Endothelial cell of umbilical vein (primary cell): ENCODE measurements around the gene BNIP2. TPM values are rescaled to one million over a fixed set of nuclear protein-coding genes. Genes with fewer than 3 reads are reported as not detected.

ENCODE experiments used
- BruUV-seq: library from RNA; stranded (reverse); fragments of 400-500 nt; replicated peaks from 2 replicates; lab custom pipeline; 2021; lab: Mats Ljungman, UMichigan
- CTCF ChIA-PET: fragments of 300-600, 350-600 bp; sonication (Branson Sonifier 250); formaldehyde crosslinking; loops from one replicate; lab custom pipeline; 2021; ENCODE audit warnings: antibody characterized with exemption, inconsistent platforms; lab: Charles Lee
- POLR2A ChIA-PET: fragments of 300-600, 350-600 bp; sonication (Branson Sonifier 250); formaldehyde crosslinking; loops from one replicate; lab custom pipeline; 2021; ENCODE audit warnings: antibody characterized with exemption, inconsistent platforms; lab: Charles Lee
- DNase-seq: peaks from one replicate; pipeline ENCODE4 v3.0.0-alpha.2; 2011; ENCODE audit warnings: low read depth, low spot score
- FAIRE-seq: peaks from 2 replicates; lab custom pipeline; 2011; peaks lifted over from hg19 to GRCh38; lab: Jason Lieb, UNC
- H2AFZ ChIP-seq: 2 replicates; pipeline ENCODE4 v1.6.0; 2012; ENCODE audit warnings: low read depth, low read length, control low read depth, inconsistent platforms
- H3K27ac ChIP-seq: 2 replicates; pipeline ENCODE4 v1.5.1; 2011; ENCODE audit warnings: low read depth, mild to moderate bottlenecking, control low read depth, low read length, moderate library complexity; ENCODE audit not compliant: insufficient read depth
- H3K27me3 ChIP-seq, 2 experiments: 2 replicates each; pipeline versions ENCODE4 v1.6.0 to v1.6.1; 2011; ENCODE audit warnings: low read length in 2 of 2, mixed read lengths in 1 of 2; ENCODE audit not compliant: control insufficient read depth in 2 of 2, insufficient read depth in 2 of 2
- H3K36me3 ChIP-seq, 2 experiments: 2 replicates in 1 of 2; 3 replicates in 1 of 2; pipeline ENCODE4 v1.5.1; 2011; ENCODE audit warnings: low read length in 2 of 2, mild to moderate bottlenecking in 1 of 2, moderate library complexity in 1 of 2; ENCODE audit not compliant: control insufficient read depth in 2 of 2, insufficient read depth in 2 of 2; ENCODE audit errors: extremely low read depth in 1 of 2
- H3K4me1 ChIP-seq: 3 replicates; pipeline ENCODE4 v1.5.1; 2011; ENCODE audit warnings: mild to moderate bottlenecking, low read length; ENCODE audit not compliant: control insufficient read depth, insufficient read depth; ENCODE audit errors: extremely low read depth
- H3K4me2 ChIP-seq: 2 replicates; pipeline ENCODE4 v1.6.1; 2011; ENCODE audit warnings: low read length, control low read depth, mixed read lengths; ENCODE audit not compliant: insufficient read depth
- H3K4me3 ChIP-seq, 3 experiments: fragments of 200-600 bp in 1 of 3; sonication (generic), shearing (Covaris generic) in 1 of 3; replicated peaks in 1 of 3; 2 replicates each; pipeline ENCODE4 v1.5.1; 2011 to 2016; ENCODE audit warnings: control low read depth in 3 of 3, low read length in 3 of 3, mild to moderate bottlenecking in 2 of 3, inconsistent platforms in 1 of 3, low read depth in 1 of 3, moderate library complexity in 1 of 3; ENCODE audit not compliant: insufficient read depth in 1 of 3
- H3K79me2 ChIP-seq: 2 replicates; pipeline ENCODE4 v1.6.0; 2012; ENCODE audit warnings: low read length, inconsistent platforms; ENCODE audit not compliant: control insufficient read depth, insufficient read depth
- H3K9ac ChIP-seq: replicated peaks from 2 replicates; pipeline ENCODE3; 2011; ENCODE audit warnings: low read length, control low read depth; ENCODE audit not compliant: insufficient read depth; ENCODE audit errors: extremely low read depth
- H3K9me1 ChIP-seq: replicated peaks from 3 replicates; pipeline ENCODE4 v1.6.0; 2011; ENCODE audit warnings: mild to moderate bottlenecking, low read length; ENCODE audit not compliant: control insufficient read depth, insufficient read depth; ENCODE audit errors: extremely low read depth
- H3K9me3 ChIP-seq: replicated peaks from 2 replicates; pipeline ENCODE4 v1.5.1; 2012; ENCODE audit warnings: low read length, inconsistent platforms; ENCODE audit not compliant: control insufficient read depth, insufficient read depth
- H4K20me1 ChIP-seq: replicated peaks from 2 replicates; pipeline ENCODE3; 2011; ENCODE audit warnings: mild to moderate bottlenecking, low read length; ENCODE audit not compliant: control insufficient read depth, insufficient read depth; ENCODE audit errors: extremely low read depth
- CTCF ChIP-seq, 2 donors: IDR thresholded peaks; 1 replicate in 1 of 2; 2 replicates in 1 of 2; pipeline ENCODE4 v1.5.1; 2011; ENCODE audit warnings: low read length in 2 of 2, mild to moderate bottlenecking in 2 of 2, moderate library complexity in 2 of 2, control low read depth in 1 of 2, inconsistent platforms in 1 of 2, low read depth in 1 of 2; ENCODE audit not compliant: insufficient read depth in 1 of 2; ENCODE audit errors: extremely low read depth in 1 of 2
- EZH2 ChIP-seq: IDR thresholded peaks from 2 replicates; pipeline ENCODE4 v1.6.1; 2012; ENCODE audit warnings: borderline replicate concordance, low read depth, mild to moderate bottlenecking, moderate library complexity, low read length, inconsistent platforms; ENCODE audit not compliant: severe bottlenecking
- FOS ChIP-seq: IDR thresholded peaks from 2 replicates; pipeline ENCODE4 v1.6.1; 2011; ENCODE audit warnings: mild to moderate bottlenecking, low read length, moderate library complexity, borderline replicate concordance; ENCODE audit not compliant: insufficient read depth
- GATA2 ChIP-seq: IDR thresholded peaks from 2 replicates; pipeline ENCODE4 v1.7.0; 2011; ENCODE audit warnings: low read depth, mild to moderate bottlenecking, moderate library complexity, mixed read lengths, low read length; ENCODE audit not compliant: insufficient read length, insufficient read depth
- JUN ChIP-seq: IDR thresholded peaks from 2 replicates; pipeline ENCODE4 v1.6.1; 2011; ENCODE audit warnings: borderline replicate concordance, low read depth; ENCODE audit not compliant: insufficient read length, insufficient read depth
- MYC ChIP-seq: IDR thresholded peaks from one replicate; pipeline ENCODE4 v1.6.1; 2011; ENCODE audit warnings: mild to moderate bottlenecking, low read depth, low read length
- POLR2A ChIP-seq: IDR thresholded peaks from 2 replicates; pipeline ENCODE4 v1.6.1; 2012; ENCODE audit warnings: low read depth, mild to moderate bottlenecking, control low read depth, low read length
- POLR2AphosphoS5 ChIP-seq: IDR thresholded peaks from 2 replicates; pipeline ENCODE4 v1.6.1; 2012; ENCODE audit warnings: low read depth, mild to moderate bottlenecking, control low read depth, low read length, moderate library complexity; ENCODE audit not compliant: insufficient read depth
- dilution Hi-C: fragments of 300-500 bp; cut with MboI; formaldehyde crosslinking; loops from one replicate; pipeline ENCODE4 v1.15.0; 2019; ENCODE audit warnings: low sequenced_read_pairs; ENCODE audit not compliant: extremely low pct_ligation_motif_present
- intact Hi-C: fragments of 100-400 bp; cut with micrococcal nuclease; formaldehyde crosslinking; loops from one replicate; pipeline ENCODE4 v1.10.0; 2022
- polyA plus RNA-seq, 4 experiments: library from polyadenylated mRNA; depleted of rRNA in 3 of 4; stranded (reverse) in 3 of 4; unstranded in 1 of 4; fragments of >200 nt; gene quantifications; 2 replicates each; pipeline versions ENCODE4 v1.2.1 to v1.2.3, GENCODE V29; 2011 to 2012; ENCODE audit warnings: missing spikeins in 1 of 4
- total RNA-seq: library from RNA; stranded (reverse); gene quantifications from 2 replicates; pipeline ENCODE4 v1.2.3, GENCODE V29; 2021
- TF ChIP-seq, protein P1 (sequence below): IDR thresholded peaks from 2 replicates; pipeline ENCODE4 v1.6.1; 2011; ENCODE audit not compliant: insufficient read depth, insufficient read length

Gene BNIP2
- total and polyA plus RNA-seq, 2 donors (not counting 3 experiments of a cell fraction or from before 2014, with no cell fraction given), result 39.1 to 90.1 TPM

DNA sequence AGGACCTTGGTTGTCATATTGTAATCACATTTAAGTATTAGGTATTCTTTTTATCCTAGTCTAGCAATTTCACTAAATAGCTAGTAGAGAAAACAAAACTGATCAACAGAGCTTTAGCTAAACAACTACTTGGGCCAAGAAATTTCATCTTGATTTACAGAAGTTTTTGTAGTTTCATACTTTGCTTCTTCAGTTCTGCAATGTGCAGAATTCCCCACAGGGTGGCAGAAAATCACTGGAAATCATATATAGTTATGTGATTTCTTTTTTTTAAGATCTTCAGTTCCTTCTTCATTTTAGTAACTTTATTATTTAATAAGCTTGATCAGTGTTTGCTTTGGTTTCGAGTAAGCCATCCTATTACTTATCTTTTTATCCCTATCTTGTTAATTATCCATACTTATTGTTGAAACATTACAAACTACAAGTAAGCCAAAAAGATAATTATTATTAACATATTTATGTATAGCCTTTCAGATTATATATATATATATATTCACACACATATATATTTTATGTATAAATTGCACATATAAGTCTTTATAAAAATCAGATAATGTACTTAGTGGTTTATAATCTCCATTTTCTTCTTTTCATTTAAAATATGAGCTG, 2.2 kb upstream of the BNIP2 start:
- BruUV-seq, result no TSS peak
- peak; percentile 78 for DNase-seq
- Histone ChIP-seq H3K27me3 (no peaks in the 10 kb centered on the region), H3K4me1 (peaks cover 22% of the 10 kb centered on the region), H3K27ac (no peak overlapping the region), H3K9ac (no peak overlapping the region), H3K4me2 (no peak overlapping the region), H3K9me1 (no peaks in the 10 kb centered on the region), H4K20me1 (no peaks in the 10 kb centered on the region), H3K79me2 (peaks cover 28% of the 10 kb centered on the region), H2AFZ (no peak overlapping the region), H3K9me3 (no peaks in the 10 kb centered on the region), H3K36me3 (no peaks in the 10 kb centered on the region), H3K4me3 (no peak overlapping the region)
- TF ChIP-seq FOS (no peak), CTCF (IDR thresholded peaks at IDR 0.05; ENCODE audit: extremely low read depth in 1 of 2, insufficient read depth in 1 of 2, low read depth in 1 of 2, low read length in 2 of 2) (peak; percentile 45 to 51)
- dilution Hi-C loops (no loop called here), intact Hi-C loops (loop anchor here (1.0 to 10.0 kb wide), 4 partner anchors 224 to 636 kb away; partner anchors contain the start of gene FOXB1)
- POLR2A ChIA-PET, result interaction anchor here (0.6 to 0.9 kb wide), 3 partner anchors 106 to 637 kb away, joined by 3 read pairs; no protein-coding TSS in a partner anchor
- CTCF ChIA-PET, result interaction anchor here (0.6 to 4.5 kb wide), 38 partner anchors 8 to 829 kb away, joined by 3 to 188 read pairs (median 4); no protein-coding TSS in a partner anchor
- FAIRE-seq, result peak; percentile 69

DNA sequence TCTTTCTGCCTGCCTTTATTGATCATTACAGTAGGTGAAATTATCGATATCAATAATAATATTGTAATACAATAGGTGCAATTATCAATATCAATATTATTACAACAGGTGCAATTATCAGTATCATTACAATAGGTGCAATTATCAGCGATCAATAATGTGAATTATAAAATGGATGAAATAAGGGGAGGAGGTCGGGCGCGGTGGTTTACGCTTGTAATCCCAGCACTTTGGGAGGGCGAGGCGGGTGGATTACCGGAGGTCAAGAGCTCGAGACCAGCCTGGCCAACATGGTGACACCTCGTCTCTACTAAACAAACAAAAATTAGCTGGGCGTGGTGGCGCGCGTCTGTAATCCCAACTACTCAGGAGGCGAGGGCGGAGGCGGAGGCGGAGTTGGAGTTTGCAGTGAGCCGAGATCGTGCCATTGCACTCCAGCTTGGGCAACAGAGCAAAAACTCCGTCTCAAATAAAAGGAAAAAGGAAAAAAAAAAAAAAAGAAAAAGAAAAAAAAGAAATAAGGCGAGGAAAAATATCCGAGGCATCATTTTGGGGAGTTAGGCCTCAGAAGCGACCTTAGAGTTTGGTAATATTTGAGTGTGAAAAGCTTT, 611 bp upstream of the BNIP2 start:
- no peaks in the 10 kb centered on the region for H3K36me3 ChIP-seq
- peaks cover 37% of the 10 kb centered on the region for H3K4me1 ChIP-seq
- H3K27me3 ChIP-seq, result no peaks in the 10 kb centered on the region
- FAIRE-seq (no peak), DNase-seq (peak; percentile 59)
- TF ChIP-seq, protein P1, sequence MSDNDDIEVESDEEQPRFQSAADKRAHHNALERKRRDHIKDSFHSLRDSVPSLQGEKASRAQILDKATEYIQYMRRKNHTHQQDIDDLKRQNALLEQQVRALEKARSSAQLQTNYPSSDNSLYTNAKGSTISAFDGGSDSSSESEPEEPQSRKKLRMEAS, result no peak
- TF ChIP-seq MYC (no peak), JUN (no peak), EZH2 (no peak), POLR2AphosphoS5 (no peak), POLR2A (no peak), FOS (no peak), CTCF (IDR thresholded peaks at IDR 0.05; ENCODE audit: extremely low read depth in 1 of 2, insufficient read depth in 1 of 2, low read depth in 1 of 2, low read length in 2 of 2) (no peak), GATA2 (no peak)
- no TSS peak for BruUV-seq
- peak overlapping the region; percentile 100 for H3K27ac ChIP-seq
- intact Hi-C loops, result loop anchor here (1.0 to 10.0 kb wide), 7 partner anchors 11 to 788 kb away; partner anchors contain the start of genes ANXA2, FOXB1 and ICE2
- dilution Hi-C loops, result no loop called here
- H3K9me1 ChIP-seq, result no peaks in the 10 kb centered on the region
- H3K9ac ChIP-seq, result peak overlapping the region; percentile 85
- CTCF ChIA-PET, result interaction anchor here (1.0 to 4.5 kb wide), 5 partner anchors 10 to 831 kb away, joined by 3 to 188 read pairs (median 21); no protein-coding TSS in a partner anchor
- peak overlapping the region; percentile 66 to 100 (median 67) for H3K4me3 ChIP-seq
- H3K9me3 ChIP-seq, result no peaks in the 10 kb centered on the region
- H3K4me2 ChIP-seq, result peak overlapping the region; percentile 68
- POLR2A ChIA-PET, result interaction anchor here (0.7 to 0.8 kb wide), 3 partner anchors 8 to 702 kb away, joined by 3 to 5 read pairs (median 5); no protein-coding TSS in a partner anchor
- H4K20me1 ChIP-seq, result no peaks in the 10 kb centered on the region
- H2AFZ ChIP-seq, result peak overlapping the region; percentile 79
- H3K79me2 ChIP-seq, result peaks cover 40% of the 10 kb centered on the region
